NCI-H748 (cell line): ENCODE results near the gene FBXL22.

Source experiments
- DNase-seq: peaks from one replicate; lab custom pipeline; 2025; ENCODE audit not compliant: unreplicated experiment; lab: John Stamatoyannopoulos, UW

Gene FBXL22, protein sequence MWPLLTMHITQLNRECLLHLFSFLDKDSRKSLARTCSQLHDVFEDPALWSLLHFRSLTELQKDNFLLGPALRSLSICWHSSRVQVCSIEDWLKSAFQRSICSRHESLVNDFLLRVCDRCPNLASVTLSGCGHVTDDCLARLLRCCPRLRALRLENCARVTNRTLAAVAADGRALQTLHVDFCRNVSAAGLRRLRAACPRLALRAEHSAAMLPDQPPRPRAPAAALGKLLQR

DNA sequence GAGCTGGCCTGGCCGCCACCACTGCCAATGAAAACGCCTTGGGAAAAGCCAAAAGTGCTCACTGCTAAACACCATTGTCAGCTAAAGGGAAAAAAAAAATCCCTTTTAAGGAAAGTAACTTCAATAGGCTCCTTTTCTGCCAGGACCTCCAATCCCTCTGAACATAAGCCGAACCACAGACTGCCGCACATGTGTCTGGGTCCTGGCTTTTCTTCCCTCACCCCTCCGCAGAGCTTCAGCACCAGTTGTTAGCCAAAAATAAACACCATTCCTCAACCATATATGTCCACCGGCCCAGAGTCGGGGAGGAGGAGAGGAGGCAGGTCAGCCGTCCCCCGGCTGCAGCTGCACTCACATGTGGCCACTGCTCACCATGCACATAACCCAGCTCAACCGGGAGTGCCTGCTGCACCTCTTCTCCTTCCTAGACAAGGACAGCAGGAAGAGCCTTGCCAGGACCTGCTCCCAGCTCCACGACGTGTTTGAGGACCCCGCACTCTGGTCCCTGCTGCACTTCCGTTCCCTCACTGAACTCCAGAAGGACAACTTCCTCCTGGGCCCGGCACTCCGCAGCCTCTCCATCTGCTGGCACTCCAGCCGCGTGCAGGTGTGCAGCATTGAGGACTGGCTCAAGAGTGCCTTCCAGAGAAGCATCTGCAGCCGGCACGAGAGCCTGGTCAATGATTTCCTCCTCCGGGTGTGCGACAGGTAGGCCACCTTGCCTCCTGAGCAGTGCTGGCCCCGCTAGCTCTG is at the start of gene FBXL22:
Gene FBXL22 (plus strand): TSS at position 350 of the 753 bp plus-strand sequence. CDS start 6 bp downstream, at position 356.
- DNase-seq: no peak

DNA sequence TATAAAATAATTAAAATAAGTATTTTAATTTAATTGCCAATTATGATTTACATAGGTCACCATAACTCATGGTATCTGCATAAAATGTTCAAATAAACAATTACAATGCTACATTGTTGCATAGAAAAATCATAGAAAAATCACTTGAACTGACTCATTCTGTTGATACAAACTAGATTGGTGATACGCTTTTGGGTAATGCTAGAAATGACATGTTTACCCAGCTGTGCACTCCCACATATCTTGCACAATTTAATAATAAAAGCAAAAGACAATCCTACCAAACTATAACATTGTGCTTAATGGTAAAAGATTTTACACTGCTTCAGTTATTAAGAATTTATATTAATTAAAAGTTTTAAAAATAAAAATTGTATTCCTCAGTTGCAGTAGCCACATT is 45.8 kb upstream of the FBXL22 start:
- no peak for DNase-seq

DNA sequence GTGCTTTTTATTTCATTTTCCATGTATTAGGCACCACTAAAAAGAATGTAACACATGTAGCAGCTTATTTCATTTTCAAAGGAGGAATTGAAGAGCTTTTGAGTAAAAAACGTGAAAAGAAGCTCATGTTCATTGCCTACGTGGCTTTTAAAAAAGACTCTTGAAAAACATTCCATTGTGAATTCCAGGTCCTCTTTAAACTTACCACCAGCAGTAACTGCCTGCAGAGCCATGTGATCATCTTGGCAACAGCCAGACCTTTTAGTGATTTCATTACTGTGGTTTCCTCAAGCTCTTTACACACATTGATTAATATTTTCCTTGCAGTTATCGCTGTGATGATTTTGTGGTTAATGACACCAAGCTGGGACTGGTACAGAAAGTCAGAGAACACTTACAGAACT is 43.8 kb upstream of the FBXL22 start:
- no peak for DNase-seq

DNA sequence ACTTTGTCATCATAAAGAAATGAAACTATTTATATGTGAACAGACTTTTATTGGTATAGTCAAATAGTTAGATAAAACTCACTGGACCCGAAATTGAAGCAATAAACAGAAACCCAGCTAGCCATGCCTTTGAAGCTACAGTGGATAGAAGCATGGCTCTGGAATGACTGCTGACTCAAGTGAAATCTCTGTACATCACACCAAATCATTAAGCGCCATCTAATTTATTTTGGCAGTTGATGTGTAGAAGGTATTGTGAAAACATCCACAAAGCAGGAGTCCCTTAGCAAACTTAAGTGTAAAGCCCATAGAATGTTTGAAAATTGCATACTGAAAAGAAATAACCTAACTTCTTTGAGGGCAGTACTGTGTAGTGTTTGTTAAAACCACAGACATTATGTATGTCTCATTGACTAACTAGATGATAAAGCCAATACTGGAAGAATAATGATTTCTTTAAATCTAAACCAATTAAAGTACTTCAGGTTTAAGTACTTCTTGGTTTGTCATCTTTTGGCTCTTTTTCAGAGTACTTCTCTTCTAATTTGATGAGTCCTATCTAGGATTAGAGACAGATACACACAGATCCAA is 42.8 kb upstream of the FBXL22 start:
- no peak for DNase-seq

DNA sequence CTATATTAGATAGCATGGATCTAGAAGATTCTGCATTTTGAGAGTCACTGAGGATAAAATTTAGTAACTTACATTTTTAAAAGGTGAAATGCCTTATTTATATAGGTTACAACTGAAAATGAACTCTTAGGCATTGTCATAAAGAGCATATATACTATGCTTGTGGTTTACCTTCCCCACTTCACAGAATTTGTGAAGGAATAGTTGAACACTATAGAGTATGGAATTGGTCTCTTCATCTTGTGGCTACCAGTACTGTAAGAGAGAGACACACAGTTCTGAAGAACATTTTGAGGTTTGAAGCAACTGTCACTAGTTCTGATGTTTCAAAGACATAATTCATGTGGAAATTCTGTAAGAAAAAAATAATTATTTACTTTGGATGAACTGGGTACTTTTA is 41.7 kb upstream of the FBXL22 start:
- no peak for DNase-seq

DNA sequence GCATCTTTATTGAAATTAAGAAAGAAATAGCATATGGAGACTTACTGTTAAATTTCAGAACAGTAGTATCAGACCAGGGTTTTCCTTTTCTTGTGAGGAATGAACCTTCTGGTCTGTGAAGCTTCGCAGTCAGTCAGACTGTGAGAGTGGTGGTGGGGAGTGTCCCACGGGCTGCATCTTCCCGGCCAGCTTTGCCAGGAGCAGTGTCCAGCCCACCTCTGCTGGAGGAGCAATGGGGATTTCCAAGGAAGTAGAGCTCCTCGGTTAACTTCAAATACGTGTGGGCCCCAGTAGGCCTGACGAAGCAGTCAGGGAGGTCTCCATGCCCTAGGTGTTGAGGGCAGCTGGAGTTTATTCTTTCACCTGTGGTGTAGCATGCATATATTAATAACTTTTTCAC is 40.9 kb upstream of the FBXL22 start:
- no peak for DNase-seq

DNA sequence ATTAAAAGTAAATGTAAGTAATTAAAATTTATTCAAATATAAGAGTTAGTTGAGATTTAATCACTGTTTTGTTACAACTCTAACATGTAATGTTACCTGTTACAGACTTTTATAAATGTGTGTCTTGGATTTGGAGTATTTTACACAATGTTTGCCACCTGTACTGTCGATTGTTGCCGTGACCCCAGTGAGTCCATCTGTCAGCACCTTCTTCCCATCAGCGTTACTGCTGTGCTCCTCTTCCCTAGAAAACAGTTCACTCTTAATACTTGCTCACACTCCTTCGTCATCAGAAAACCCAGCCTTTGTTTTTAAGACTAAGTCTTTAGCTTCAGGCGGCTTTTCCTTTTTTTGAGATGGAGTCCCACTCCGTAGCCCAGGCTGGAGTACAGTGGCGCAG is 40.5 kb upstream of the FBXL22 start:
- DNase-seq: no peak

DNA sequence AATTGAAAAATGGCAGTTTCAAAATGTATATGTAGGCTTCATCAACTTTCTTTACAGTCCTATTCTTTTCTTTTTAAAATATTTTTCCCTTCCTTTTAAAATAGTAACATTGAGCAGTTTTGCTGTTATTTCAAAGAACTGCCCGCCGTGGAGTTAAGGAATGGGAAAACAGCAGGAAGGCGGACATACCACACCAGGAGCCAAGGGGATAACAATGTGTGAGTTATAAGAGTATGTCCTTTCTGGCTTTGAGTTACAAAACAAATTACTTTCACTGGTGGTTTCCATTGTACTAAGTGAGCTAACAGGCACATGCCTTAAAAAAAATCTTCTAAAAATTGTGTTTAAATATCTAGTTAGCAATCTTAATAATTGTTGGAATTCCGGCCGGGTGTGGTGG is 37.4 kb upstream of the FBXL22 start:
- no peak for DNase-seq

DNA sequence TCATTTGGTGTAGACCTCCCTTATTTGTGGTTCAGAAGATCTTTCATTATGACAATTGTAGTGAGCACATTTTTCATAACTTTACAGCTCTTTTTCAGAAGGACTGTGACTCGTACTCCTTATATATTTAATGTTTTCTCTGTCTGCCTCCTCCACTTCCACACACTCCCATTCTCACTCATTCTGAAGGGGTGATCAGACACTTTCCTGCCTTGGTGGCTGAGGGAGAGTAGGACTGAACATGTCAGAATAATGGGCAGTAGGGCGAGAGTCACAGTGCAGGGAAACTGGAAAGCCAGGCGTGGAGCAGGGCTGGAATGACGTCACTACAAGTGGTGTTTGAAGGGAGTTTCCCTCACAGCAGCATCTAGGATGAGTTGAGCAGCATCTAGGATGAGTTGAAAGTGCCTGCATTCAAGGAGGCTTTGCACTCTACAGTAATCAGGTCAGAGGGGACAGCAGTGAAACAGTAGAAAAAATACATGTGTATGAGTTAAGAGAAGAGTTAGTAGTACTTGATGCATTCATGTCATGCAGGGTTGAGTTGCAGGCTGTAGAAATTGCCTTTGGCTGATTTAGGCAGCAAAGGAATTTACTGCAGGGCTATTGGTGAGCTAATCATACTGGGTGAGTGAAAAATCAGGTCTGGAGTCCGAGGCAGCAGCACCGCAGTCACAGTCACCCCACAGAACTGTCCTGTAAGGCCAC is 36.3 kb upstream of the FBXL22 start:
- DNase-seq: no peak

DNA sequence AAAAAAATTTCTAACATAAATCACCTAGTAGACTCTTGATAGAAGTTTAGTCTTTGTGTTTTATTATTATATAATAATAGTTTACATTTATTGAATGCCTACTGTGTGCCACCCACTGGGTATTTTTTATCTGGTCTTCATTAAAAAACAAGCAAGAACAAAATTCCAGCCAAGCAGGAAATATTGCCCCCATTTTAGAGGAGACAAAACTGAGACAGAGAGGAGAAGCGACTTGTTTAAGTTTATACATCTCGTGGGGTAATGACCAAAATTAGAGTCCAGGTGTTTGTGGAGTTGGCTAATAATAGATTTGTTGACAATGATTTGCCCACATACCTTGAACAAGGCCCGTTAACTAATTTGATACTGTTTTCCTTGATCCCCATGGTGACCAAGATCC is 33.1 kb upstream of the FBXL22 start:
- peak; percentile 20 for DNase-seq

DNA sequence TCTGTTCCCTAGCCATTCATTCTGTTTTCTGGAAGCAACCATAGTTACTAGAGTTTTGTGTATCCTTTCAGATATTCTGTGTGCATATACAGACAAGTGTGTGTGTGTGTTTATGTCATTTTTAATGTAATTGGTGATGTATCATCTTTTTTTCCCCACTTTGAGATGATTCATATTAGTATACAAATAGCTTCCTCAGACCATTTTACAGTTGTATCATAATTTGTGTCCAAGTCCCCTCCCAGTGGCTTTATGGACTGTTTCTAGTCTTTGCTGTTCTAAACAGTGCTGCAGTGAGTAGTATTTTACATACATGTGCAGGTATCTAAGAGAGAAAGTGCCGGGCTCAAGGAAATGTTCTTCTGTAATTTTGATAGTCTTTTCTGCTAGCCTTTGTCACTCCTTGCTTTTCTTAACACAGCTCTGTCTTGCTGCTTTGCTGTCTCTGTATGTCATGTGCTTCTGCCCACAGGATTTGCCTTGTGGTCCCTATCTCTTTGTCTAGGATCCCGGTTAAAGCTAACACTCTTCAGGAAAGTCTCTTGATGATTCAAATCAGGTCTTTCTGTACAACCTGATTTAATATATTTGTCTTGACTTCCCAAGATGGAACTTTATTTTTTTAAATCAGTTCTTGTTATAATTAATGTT is 31.5 kb upstream of the FBXL22 start:
- DNase-seq: no peak

DNA sequence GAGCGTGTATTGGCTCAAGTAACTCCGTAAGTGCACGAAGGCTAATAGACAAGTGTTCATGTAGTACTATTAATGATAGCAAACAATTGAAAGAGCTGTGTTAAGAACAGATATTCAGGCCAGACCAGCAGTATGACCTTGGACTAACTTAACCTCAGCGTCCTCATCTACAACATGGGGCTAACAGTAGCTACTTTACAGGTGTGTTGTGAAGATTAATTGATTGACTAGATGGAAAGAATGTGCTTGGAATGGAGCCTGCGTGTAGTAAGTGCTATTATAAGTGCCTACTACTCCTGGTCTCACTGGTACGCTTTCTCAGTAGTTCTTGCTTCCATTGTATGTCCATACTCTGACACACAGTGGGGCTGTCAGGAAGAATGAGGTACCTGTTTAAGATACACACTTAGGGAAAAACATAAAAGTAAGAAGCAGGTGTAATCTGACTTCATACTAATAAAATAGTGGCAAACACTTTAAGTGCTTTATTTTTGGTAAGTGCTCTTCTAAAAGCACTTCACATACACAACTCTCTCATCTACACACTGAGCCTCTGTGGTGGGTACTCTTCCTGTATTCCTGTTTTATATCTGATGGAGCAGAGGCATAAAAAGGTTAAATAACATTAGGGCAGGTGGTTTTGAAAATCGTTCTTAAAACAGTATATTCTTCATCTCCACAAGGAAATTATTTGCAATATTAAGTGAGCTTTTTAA is 24.3 kb upstream of the FBXL22 start:
- no peak for DNase-seq

DNA sequence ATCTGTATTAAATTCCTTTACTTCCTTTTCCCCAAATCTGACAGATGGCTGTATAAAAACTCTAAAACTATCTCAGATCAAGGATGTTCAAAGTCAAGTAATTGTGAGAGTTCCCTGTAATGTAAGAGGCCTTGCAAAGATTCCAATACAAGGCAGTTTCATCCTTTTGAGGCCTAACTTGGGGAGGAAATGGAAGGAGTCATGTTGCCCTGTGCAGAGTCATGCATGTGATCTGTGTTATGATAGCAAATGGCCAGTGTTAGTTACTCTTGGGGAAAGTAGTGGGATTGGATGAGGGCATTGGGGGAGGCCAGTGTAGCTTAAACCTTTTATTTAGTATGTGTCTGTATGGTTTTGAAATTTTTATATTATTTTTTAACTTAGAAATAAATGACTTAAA is 23.7 kb upstream of the FBXL22 start:
- DNase-seq: no peak

DNA sequence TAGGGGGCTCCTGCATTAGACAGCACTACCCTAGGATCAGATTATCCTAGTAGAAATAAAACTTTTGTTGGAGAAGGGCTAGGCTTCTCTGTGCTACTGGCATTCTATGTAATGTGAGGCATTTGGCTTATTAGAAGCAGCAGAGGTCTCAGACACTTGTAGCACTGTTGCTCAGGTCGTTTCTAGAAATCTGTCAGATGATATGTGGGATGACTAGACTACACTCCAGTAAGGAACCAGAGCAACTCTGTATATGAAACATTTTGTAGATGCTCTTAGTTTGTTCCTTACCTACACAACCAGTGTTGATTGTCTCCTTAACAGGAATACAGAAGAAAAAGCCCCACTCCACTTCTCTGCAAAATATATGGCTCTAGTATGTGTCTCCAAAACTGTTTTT is 21.9 kb upstream of the FBXL22 start:
- no peak for DNase-seq

DNA sequence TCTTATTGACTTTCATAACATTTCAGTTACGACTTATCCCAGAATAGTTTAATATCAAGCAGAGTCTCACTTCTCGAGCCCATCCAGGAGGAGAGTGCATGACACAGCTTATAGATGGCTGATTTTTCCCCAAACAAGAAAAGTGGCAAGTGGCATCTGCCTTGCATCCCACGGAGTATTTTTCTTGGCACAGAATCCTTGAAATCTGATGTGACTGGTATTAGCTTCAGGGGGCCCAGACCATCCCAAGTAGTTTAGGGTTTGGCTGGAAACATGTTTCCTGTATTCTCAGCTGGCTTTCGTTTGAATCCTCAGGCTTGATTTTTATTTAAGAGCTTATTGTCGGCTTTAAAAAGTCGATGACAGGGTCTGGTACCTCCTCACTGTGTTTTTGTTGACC is 20.7 kb upstream of the FBXL22 start:
- DNase-seq: no peak

DNA sequence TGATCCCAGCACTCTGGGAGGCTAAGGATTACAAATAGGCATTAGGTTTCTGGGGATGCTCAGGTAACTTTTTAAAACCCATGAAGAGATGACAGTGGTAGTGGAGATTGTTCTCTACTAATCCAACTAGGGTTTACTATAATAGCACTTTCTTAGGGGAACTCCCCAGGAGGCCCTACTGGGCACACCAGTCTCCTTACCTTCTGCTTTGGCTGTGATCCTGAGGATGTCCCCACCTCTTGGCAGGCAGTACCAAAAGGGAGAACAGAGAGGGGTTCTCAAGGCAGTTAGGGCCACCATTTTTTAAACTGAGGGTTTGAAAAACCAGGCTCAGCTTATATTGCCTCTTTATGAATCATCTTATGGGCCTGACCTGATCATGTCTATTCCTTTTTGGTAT is 15.0 kb upstream of the FBXL22 start:
- DNase-seq: no peak

DNA sequence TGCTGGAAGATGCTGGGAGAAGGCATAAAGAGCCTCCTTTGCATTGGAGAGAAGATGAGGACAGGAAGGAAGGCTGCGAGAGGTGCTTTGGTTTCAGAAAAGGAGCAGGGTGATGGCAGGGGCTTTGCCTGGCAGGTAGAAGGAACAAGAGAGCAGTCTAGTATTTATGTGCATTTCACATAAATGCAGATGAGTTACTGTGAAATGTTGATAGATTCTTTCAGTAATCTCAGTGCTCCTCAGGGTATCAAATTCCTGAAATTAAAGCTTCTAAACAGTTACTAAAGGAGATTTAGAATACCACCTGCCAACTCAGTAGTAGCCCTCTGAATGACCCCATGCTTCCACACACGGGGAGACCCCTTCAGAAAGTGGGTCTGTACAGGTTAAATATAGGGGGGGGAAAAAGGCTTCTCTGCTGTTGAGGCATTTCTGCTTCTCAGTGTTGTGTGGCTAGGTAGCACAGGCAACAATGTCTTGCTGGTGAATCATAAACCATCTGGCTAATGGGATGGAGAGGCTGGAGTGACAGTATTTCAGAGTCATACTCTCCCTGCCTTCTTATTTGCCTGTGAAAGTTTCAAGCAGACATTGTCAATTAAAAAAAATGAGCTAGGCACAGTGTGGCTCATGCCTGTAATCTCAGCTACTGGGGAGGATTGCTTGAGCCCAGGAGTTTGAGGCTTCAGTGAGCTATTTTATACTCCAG is 14.3 kb upstream of the FBXL22 start:
- DNase-seq: no peak

DNA sequence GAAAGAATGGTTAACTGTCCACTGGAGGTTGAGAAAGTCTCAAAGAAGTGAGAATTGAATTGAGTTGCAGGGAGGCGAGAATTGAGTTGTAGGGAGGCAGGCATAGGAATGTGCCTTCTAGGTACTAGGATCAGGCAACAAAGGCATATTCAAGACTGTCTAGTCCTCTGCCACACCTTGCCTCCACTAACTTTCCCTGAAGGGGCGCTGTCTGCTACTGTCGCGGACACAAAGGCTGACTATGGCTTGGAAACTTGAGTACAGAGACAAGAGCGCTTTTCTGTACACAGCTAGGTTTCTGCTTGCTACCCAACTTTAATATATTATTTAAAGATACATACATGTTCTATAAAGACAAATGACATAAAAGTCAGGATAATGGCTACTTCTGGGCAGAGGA is 10.4 kb upstream of the FBXL22 start:
- no peak for DNase-seq

DNA sequence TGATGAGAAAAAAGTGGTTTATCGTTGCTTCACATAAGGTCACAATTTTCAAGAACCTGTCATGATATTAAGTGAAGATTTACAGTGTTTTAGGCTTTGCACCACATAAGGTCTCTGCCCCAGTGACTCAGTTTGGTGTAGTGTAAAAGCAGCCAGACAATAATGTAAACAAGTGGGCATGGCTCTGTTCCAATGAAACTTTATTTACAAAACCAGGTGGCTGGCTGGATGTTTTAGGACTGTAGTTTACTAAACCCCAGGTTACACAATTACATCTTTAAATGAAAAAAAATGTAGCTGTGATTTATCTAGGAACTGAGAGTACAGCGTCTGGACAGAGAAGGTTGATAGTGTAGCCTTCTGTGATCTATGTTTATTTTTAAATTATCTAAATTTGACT is 9.7 kb upstream of the FBXL22 start:
- no peak for DNase-seq

DNA sequence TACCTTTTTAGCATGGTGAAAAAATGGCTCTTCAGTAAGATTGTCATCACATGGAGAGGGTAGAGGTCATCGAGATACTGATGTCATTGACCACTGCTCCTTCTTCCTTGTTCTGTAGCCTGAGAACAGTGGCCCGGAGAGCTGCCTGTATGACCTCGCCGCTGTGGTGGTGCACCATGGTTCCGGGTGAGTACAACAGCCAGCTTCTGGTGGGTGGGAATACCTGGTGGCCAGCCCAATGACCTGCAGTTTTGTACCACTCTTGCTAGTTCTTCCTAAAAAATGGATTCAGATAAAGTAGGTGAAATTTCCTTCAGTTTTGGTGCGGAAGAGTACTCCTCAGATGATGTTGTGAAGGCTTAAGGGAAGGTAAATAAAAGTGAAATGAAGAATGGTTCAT is 8.4 kb upstream of the FBXL22 start:
- DNase-seq: no peak
